Activated CD4-positive, CD25-positive, alpha-beta regulatory T cell treated with anti-CD3 and anti-CD28 coated beads, Interleukin-2, amount 50 U/mL, for 24 hours (primary cell): ENCODE results near the gene RUBCNL.
A peak's percentile ranks its signal among the peaks of the same experiment; 100 is the strongest.
"Not testable (repeated sequence)": the region's sequence is repeated elsewhere in the genome, so short reads cannot be mapped to it uniquely, and the experiment has no call there.

Experiments used
- ATAC-seq, 2 donors: fragments of 150-1000 bp; cut with Tn5 transposase; one replicate each; pipeline ENCODE4 v1.10.0; 2021; ENCODE audit warnings: mild to moderate bottlenecking in 1 of 2, moderate library complexity in 1 of 2

Gene RUBCNL

GRCh38 chr13:46387064-46387851 lies at the start of gene RUBCNL:
RUBCNL (minus strand) TSS chr13:46387252; CDS start chr13:46372475, 14,777 bp downstream.
- peak; percentile 46 to 49 for ATAC-seq

GRCh38 chr13:46429558-46429957 lies 42.5 kb upstream of the RUBCNL start:
- ATAC-seq = not testable (repeated sequence)

GRCh38 chr13:46405457-46405856 lies 18.4 kb upstream of the RUBCNL start:
- ATAC-seq = no peak

GRCh38 chr13:46404733-46405100 lies 17.7 kb upstream of the RUBCNL start:
- ATAC-seq = no peak

- ATAC-seq = no peak
Measured at GRCh38 chr13:46403851-46404732, 17.0 kb upstream of the RUBCNL start.

GRCh38 chr13:46402178-46402577 lies 15.1 kb upstream of the RUBCNL start:
- no peak for ATAC-seq

- no peak for ATAC-seq
Measured at GRCh38 chr13:46401432-46401831, 14.4 kb upstream of the RUBCNL start.

GRCh38 chr13:46396341-46396740 lies 9.3 kb upstream of the RUBCNL start:
- ATAC-seq = no peak

GRCh38 chr13:46392967-46393366 lies 5.9 kb upstream of the RUBCNL start:
- peak; percentile 21 to 55 for ATAC-seq

- ATAC-seq = peak in 1 of 2 donors; percentile 4
Measured at GRCh38 chr13:46389457-46390451, 2.7 kb upstream of the RUBCNL start.

- no peak for ATAC-seq
Measured at GRCh38 chr13:46388846-46389245, 1.8 kb upstream of the RUBCNL start.

- no peak for ATAC-seq
Measured at GRCh38 chr13:46388308-46388707, 1.3 kb upstream of the RUBCNL start.

GRCh38 chr13:46386392-46387063 lies 524 bp downstream of the RUBCNL start:
- ATAC-seq = no peak

GRCh38 chr13:46385946-46386345 lies 1.1 kb downstream of the RUBCNL start:
- no peak for ATAC-seq

- no peak for ATAC-seq
Measured at GRCh38 chr13:46383383-46383782, 3.7 kb downstream of the RUBCNL start.

GRCh38 chr13:46382224-46382623 lies 4.8 kb downstream of the RUBCNL start:
- no peak for ATAC-seq

- ATAC-seq = no peak
Measured at GRCh38 chr13:46380242-46380641, 6.8 kb downstream of the RUBCNL start.

- ATAC-seq = no peak
Measured at GRCh38 chr13:46379611-46380010, 7.4 kb downstream of the RUBCNL start.

GRCh38 chr13:46378411-46378810 lies 8.6 kb downstream of the RUBCNL start:
- no peak for ATAC-seq

- no peak for ATAC-seq
Measured at GRCh38 chr13:46377554-46377953, 9.5 kb downstream of the RUBCNL start.

- no peak for ATAC-seq
Measured at GRCh38 chr13:46374710-46375109, 12.3 kb downstream of the RUBCNL start.

- no peak for ATAC-seq
Measured at GRCh38 chr13:46373623-46374022, 13.4 kb downstream of the RUBCNL start.
